ENCODE results near the gene STUB1. TPM values are rescaled to one million over a fixed set of nuclear protein-coding genes. Genes with fewer than 3 reads are reported as not detected.
A peak's percentile ranks its signal among the peaks of the same experiment; 100 is the strongest.

The STUB1 gene
- total and polyA plus RNA-seq, 2 experiments from 2014 or later = 91.7 to 108 TPM

DNA sequence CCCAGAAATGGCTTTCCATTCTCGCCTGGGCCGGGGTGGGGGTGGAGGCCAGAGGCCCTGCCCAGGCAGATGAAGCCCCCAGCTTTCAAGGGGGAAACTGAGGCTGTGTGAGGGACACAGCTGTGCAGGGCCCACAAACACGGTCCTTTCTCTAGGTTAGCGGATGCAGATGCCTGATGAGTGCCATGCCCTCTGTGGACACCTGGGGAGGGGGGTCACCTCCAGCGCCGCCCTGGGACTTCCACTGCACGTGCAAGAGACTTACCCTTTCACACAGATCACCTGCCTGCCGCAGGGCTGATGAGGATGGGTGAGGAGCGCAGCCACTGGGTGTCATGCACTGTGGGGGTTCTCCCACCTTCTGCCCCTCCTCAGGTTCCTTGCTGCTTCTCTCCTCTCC is 38.2 kb downstream of the STUB1 start:
- Histone ChIP-seq H3K36me3 (ENCODE audit: insufficient read depth) (no peaks in the 10 kb centered on the region), H2AFZ (no peak overlapping the region), H3F3A (replicated peaks; ENCODE audit: low read depth) (no peaks in the 10 kb centered on the region), H3K9me2 (ENCODE audit: insufficient read depth) (no peaks in the 10 kb centered on the region), H3K4me1 (ENCODE audit: insufficient read depth) (peaks cover 12% of the 10 kb centered on the region; the same call in 1 of the 2 replicates), H3K27me3 (ENCODE audit: insufficient read depth) (peaks cover 39% of the 10 kb centered on the region), H3K4me2 (no peak overlapping the region), H3K4me3 (no peak overlapping the region), H4K20me1 (replicated peaks; ENCODE audit: insufficient read depth) (no peaks in the 10 kb centered on the region), H3K79me2 (replicated peaks; ENCODE audit: insufficient read depth) (no peaks in the 10 kb centered on the region), H3K27ac (ENCODE audit: low read depth) (no peak overlapping the region)
- TF ChIP-seq ZNF114 (CRISPR knock-in tag; IDR thresholded peaks at IDR 0.05) (no peak), JUNB (IDR thresholded peaks at IDR 0.05; ENCODE audit: unreplicated experiment) (no peak), EZH2phosphoT487 (IDR thresholded peaks at IDR 0.05; ENCODE audit: unreplicated experiment) (no peak), CREB1 (CRISPR knock-in tag; IDR thresholded peaks at IDR 0.05; ENCODE audit: low read depth) (no peak), ZNF331 (CRISPR knock-in tag; IDR thresholded peaks at IDR 0.05; ENCODE audit: low read depth) (no peak), EZH2 (IDR thresholded peaks at IDR 0.05; ENCODE audit: low read depth, unreplicated experiment) (no peak)
- ATAC-seq = no peak
- Mint-ChIP-seq H3K4me3 (no peak overlapping the region), H3K27me3 (ENCODE audit: insufficient read depth, low read depth, poor library complexity) (peaks cover 33% of the 10 kb centered on the region), H3K36me3 (ENCODE audit: low read depth) (no peaks in the 10 kb centered on the region), H3K9me3 (no peaks in the 10 kb centered on the region), H3K4me1 (peaks cover 13% of the 10 kb centered on the region; the same call in 2 of the 3 replicates), H3K27ac (no peak overlapping the region)
- DNase-seq (ENCODE audit: low spot score) = no peak

DNA sequence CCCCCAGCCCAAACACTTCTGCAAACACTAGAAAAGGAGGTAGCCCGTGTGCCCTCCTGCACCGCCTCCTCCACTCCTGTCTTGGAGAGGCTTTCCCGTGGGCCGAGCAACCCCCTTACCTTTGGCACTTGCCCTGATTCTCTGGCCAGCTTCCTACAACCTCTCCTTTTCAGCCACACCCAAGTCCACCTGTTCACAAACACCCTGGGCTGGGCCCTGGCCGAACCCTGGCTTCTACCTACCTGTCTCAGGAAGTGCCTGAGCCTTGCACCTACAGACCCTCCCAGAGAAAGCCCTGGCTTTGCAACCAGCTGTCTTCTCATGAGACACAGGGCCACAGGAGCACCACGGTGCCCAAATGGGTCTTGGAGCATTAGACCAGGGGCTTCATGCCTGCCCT is 38.7 kb downstream of the STUB1 start:
- Mint-ChIP-seq H3K9me3 (no peaks in the 10 kb centered on the region), H3K27ac (0 out of 2 replicates have a peak overlapping the region, but pooled peaks have one; percentile 38), H3K27me3 (ENCODE audit: insufficient read depth, low read depth, poor library complexity) (peaks cover 31% of the 10 kb centered on the region), H3K36me3 (ENCODE audit: low read depth) (no peaks in the 10 kb centered on the region), H3K4me1 (peaks cover 13% of the 10 kb centered on the region; the same call in 2 of the 3 replicates), H3K4me3 (peak overlapping the region; percentile 51)
- ATAC-seq (no peak), DNase-seq (ENCODE audit: low spot score) (no peak)
- Histone ChIP-seq H3K9me2 (ENCODE audit: insufficient read depth) (no peaks in the 10 kb centered on the region), H3K79me2 (replicated peaks; ENCODE audit: insufficient read depth) (no peaks in the 10 kb centered on the region), H4K20me1 (replicated peaks; ENCODE audit: insufficient read depth) (no peaks in the 10 kb centered on the region), H3K27ac (ENCODE audit: low read depth) (no peak overlapping the region), H3K4me1 (ENCODE audit: insufficient read depth) (peaks cover 12% of the 10 kb centered on the region; the same call in 1 of the 2 replicates), H2AFZ (no peak overlapping the region), H3K27me3 (ENCODE audit: insufficient read depth) (peaks cover 34% of the 10 kb centered on the region), H3K4me2 (no peak overlapping the region), H3K36me3 (ENCODE audit: insufficient read depth) (no peaks in the 10 kb centered on the region), H3F3A (replicated peaks; ENCODE audit: low read depth) (no peaks in the 10 kb centered on the region), H3K4me3 (no peak overlapping the region)
- TF ChIP-seq, protein P1, sequence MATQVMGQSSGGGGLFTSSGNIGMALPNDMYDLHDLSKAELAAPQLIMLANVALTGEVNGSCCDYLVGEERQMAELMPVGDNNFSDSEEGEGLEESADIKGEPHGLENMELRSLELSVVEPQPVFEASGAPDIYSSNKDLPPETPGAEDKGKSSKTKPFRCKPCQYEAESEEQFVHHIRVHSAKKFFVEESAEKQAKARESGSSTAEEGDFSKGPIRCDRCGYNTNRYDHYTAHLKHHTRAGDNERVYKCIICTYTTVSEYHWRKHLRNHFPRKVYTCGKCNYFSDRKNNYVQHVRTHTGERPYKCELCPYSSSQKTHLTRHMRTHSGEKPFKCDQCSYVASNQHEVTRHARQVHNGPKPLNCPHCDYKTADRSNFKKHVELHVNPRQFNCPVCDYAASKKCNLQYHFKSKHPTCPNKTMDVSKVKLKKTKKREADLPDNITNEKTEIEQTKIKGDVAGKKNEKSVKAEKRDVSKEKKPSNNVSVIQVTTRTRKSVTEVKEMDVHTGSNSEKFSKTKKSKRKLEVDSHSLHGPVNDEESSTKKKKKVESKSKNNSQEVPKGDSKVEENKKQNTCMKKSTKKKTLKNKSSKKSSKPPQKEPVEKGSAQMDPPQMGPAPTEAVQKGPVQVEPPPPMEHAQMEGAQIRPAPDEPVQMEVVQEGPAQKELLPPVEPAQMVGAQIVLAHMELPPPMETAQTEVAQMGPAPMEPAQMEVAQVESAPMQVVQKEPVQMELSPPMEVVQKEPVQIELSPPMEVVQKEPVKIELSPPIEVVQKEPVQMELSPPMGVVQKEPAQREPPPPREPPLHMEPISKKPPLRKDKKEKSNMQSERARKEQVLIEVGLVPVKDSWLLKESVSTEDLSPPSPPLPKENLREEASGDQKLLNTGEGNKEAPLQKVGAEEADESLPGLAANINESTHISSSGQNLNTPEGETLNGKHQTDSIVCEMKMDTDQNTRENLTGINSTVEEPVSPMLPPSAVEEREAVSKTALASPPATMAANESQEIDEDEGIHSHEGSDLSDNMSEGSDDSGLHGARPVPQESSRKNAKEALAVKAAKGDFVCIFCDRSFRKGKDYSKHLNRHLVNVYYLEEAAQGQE (IDR thresholded peaks at IDR 0.05; ENCODE audit: unreplicated experiment) = no peak
- TF ChIP-seq EZH2phosphoT487 (IDR thresholded peaks at IDR 0.05; ENCODE audit: unreplicated experiment) = no peak
- TF ChIP-seq JUNB (IDR thresholded peaks at IDR 0.05; ENCODE audit: unreplicated experiment) = no peak
- no peak for TF ChIP-seq POLR2AphosphoS5 (IDR thresholded peaks at IDR 0.05; ENCODE audit: low read depth)
- TF ChIP-seq ZNF331 (CRISPR knock-in tag; IDR thresholded peaks at IDR 0.05; ENCODE audit: low read depth) = no peak
- TF ChIP-seq, protein P2, sequence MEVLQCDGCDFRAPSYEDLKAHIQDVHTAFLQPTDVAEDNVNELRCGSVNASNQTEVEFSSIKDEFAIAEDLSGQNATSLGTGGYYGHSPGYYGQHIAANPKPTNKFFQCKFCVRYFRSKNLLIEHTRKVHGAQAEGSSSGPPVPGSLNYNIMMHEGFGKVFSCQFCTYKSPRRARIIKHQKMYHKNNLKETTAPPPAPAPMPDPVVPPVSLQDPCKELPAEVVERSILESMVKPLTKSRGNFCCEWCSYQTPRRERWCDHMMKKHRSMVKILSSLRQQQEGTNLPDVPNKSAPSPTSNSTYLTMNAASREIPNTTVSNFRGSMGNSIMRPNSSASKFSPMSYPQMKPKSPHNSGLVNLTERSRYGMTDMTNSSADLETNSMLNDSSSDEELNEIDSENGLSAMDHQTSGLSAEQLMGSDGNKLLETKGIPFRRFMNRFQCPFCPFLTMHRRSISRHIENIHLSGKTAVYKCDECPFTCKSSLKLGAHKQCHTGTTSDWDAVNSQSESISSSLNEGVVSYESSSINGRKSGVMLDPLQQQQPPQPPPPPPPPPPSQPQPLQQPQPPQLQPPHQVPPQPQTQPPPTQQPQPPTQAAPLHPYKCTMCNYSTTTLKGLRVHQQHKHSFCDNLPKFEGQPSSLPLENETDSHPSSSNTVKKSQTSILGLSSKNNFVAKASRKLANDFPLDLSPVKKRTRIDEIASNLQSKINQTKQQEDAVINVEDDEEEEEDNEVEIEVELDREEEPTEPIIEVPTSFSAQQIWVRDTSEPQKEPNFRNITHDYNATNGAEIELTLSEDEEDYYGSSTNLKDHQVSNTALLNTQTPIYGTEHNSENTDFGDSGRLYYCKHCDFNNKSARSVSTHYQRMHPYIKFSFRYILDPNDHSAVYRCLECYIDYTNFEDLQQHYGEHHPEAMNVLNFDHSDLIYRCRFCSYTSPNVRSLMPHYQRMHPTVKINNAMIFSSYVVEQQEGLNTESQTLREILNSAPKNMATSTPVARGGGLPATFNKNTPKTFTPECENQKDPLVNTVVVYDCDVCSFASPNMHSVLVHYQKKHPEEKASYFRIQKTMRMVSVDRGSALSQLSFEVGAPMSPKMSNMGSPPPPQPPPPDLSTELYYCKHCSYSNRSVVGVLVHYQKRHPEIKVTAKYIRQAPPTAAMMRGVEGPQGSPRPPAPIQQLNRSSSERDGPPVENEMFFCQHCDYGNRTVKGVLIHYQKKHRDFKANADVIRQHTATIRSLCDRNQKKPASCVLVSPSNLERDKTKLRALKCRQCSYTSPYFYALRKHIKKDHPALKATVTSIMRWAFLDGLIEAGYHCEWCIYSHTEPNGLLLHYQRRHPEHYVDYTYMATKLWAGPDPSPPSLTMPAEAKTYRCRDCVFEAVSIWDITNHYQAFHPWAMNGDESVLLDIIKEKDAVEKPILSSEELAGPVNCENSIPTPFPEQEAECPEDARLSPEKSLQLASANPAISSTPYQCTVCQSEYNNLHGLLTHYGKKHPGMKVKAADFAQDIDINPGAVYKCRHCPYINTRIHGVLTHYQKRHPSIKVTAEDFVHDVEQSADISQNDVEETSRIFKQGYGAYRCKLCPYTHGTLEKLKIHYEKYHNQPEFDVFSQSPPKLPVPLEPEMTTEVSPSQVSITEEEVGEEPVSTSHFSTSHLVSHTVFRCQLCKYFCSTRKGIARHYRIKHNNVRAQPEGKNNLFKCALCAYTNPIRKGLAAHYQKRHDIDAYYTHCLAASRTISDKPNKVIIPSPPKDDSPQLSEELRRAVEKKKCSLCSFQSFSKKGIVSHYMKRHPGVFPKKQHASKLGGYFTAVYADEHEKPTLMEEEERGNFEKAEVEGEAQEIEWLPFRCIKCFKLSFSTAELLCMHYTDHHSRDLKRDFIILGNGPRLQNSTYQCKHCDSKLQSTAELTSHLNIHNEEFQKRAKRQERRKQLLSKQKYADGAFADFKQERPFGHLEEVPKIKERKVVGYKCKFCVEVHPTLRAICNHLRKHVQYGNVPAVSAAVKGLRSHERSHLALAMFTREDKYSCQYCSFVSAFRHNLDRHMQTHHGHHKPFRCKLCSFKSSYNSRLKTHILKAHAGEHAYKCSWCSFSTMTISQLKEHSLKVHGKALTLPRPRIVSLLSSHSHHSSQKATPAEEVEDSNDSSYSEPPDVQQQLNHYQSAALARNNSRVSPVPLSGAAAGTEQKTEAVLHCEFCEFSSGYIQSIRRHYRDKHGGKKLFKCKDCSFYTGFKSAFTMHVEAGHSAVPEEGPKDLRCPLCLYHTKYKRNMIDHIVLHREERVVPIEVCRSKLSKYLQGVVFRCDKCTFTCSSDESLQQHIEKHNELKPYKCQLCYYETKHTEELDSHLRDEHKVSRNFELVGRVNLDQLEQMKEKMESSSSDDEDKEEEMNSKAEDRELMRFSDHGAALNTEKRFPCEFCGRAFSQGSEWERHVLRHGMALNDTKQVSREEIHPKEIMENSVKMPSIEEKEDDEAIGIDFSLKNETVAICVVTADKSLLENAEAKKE (CRISPR knock-in tag; IDR thresholded peaks at IDR 0.05) = no peak
- TF ChIP-seq STAT1 (IDR thresholded peaks at IDR 0.05; ENCODE audit: unreplicated experiment) = no peak
- TF ChIP-seq, protein P3, sequence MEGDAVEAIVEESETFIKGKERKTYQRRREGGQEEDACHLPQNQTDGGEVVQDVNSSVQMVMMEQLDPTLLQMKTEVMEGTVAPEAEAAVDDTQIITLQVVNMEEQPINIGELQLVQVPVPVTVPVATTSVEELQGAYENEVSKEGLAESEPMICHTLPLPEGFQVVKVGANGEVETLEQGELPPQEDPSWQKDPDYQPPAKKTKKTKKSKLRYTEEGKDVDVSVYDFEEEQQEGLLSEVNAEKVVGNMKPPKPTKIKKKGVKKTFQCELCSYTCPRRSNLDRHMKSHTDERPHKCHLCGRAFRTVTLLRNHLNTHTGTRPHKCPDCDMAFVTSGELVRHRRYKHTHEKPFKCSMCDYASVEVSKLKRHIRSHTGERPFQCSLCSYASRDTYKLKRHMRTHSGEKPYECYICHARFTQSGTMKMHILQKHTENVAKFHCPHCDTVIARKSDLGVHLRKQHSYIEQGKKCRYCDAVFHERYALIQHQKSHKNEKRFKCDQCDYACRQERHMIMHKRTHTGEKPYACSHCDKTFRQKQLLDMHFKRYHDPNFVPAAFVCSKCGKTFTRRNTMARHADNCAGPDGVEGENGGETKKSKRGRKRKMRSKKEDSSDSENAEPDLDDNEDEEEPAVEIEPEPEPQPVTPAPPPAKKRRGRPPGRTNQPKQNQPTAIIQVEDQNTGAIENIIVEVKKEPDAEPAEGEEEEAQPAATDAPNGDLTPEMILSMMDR (conservative IDR thresholded peaks at IDR 0.05; ENCODE audit: low read depth in 2 of 2) = no peak

Measured in GM23338 (cell line).